KG1 (cell line): ENCODE measurements around the gene PCBP4.
A peak's percentile ranks its signal among the peaks of the same experiment; 100 is the strongest.
"Not testable (repeated sequence)": the region's sequence is repeated elsewhere in the genome, so short reads cannot be mapped to it uniquely, and the experiment has no call there.

ENCODE experiments used
- DNase-seq: peaks from one replicate; lab custom pipeline; 2025; lab: John Stamatoyannopoulos, UW

PCBP4 gene

GRCh38 chr3:51994530-51994929 is 27.3 kb upstream of the PCBP4 start:
- DNase-seq: no peak

- DNase-seq: not testable (repeated sequence)
Measured at GRCh38 chr3:51993657-51994056, 26.4 kb upstream of the PCBP4 start.

GRCh38 chr3:51992017-51992682 is 24.9 kb upstream of the PCBP4 start:
- no peak for DNase-seq

- not testable (repeated sequence) for DNase-seq
Measured at GRCh38 chr3:51990501-51990971, 23.3 kb upstream of the PCBP4 start.

DNA sequence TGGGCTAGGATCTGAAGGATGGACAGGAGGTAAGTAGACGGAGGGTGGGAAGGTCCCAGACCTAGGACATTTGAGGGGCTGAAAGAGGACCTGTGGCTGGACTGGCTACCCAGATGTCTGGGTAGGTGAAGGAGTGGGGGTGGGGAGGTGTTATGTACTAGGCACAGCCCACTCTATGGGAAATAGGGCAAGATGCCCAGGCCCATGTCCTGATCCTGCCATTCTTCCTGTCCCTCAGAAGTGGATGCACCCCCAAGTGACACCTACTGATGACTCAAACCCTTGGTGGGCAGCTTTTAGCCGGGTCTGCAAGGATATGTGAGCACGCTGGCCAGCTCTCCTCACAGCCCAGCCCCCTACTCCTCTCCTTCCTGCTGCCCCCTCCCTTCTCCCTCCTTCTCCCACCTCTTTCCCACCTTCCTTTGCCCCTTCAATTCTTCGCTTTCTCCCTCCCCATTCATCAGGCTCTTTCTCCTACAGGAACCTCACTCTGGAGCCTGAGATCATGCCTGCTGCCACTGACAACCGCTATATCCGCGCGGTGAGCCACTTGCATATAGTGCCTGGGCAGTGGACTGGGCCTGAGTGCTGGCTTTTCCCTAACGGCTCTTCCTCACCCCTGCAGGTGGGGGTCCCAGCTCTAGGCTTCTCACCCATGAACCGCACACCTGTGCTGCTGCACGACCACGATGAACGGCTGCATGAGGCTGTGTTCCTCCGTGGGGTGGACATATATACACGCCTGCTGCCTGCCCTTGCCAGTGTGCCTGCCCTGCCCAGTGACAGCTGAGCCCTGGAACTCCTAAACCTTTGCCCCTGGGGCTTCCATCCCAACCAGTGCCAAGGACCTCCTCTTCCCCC is 21.3 kb upstream of the PCBP4 start:
- DNase-seq: no peak

GRCh38 chr3:51987568-51987967 is 20.3 kb upstream of the PCBP4 start:
- no peak for DNase-seq

- no peak for DNase-seq
Measured at GRCh38 chr3:51986010-51986947, 19.0 kb upstream of the PCBP4 start.

DNA sequence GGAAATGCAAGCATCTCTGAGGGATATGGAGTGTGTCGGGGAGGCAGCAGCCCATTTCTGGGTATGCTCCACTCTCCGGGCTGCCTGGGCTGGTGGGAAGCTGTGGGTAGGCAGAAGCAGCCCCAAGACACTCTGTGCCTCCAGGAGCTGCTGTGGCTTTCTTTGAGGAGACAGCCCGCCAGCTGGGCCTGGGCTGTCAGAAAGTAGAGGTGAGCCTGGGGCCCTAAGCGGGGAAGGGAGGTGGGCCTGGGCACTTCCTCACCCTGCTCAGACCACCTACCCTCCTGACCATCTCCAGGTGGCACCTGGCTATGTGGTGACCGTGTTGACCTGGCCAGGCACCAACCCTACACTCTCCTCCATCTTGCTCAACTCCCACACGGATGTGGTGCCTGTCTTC is 17.8 kb upstream of the PCBP4 start:
- no peak for DNase-seq

DNA sequence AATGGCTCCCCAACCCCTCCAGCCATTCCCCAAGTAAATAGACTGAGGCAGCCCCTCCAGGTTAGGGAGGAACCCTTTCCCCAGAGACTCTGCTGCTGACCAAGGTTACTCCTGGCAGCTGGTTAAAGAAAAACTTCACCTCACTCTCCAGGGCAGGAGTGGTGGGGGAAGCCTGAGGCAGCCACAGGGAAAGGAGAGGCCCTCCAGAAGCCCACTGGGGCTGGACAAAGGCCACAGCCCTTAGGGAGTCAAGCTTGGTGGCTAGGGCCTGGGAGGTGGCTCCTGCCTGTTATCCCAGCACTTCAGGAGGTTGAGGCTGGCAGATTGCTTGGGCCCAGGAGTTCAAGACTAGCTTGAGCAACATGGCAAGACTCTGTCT is 17.0 kb upstream of the PCBP4 start:
- no peak for DNase-seq

- DNase-seq: no peak
Measured at GRCh38 chr3:51983578-51984268, 16.5 kb upstream of the PCBP4 start.

- DNase-seq: peak; percentile 44
Measured at GRCh38 chr3:51982838-51983577, 15.8 kb upstream of the PCBP4 start, which contains the start of gene ACY1. ACY1 (plus strand) TSS chr3:51983535; CDS start chr3:51984065, 530 bp downstream.

DNA sequence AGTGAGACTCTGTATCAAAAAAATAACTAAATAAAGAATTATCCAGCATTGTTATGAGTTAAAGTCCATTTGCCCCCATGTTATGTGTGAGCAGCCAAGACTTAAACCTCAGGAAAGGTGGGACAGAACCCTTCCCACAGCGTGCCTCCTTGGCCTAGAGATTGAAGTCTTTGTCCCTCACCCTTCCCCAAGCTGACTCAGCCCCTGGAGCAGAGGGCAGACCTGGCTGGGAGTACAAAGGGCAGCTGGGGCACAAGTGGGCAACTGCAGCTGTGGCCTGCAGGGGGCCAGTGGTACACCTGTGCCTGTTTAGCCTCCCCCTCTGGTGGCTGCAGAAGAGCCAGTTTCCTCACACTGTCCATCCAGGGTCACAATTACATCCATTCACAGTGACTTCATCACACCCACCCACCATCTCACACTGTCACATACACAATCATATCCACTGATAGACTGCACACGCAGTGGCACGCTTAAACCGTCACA is 15.1 kb upstream of the PCBP4 start:
- no peak for DNase-seq

GRCh38 chr3:51980253-51980652 is 13.0 kb upstream of the PCBP4 start:
- DNase-seq: no peak

GRCh38 chr3:51978143-51978502 is 10.9 kb upstream of the PCBP4 start:
- DNase-seq: no peak

DNA sequence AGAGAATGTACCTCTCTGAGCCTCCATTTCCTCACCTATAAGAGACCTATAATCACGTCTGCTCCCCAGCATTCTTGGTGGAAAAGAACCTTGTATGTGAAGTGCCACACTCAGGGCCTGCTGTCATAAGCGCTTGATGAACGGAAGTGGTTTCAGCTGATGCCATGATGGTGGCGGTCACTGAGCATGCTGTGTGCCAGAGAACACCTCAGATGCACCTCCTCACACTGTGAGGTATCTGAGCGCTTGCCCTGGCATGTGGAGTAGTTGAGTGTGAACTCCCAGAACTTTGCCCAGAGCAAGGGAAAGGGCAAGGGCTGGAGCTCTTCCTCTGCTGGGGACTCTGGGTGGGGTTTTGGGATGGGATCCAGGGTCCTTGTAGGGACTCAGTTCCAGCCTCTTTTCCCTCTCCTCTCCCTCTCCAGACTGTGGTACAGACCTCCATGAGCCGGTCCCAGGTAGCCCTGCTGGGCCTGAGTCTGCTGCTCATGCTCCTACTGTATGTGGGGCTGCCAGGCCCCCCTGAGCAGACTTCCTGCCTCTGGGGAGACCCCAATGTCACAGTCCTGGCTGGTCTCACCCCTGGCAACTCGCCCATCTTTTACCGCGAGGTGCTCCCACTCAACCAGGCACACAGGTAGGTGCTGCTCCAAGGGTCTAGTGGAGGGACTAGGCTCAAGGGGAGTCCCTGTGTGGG is 10.3 kb upstream of the PCBP4 start:
- DNase-seq: no peak

- no peak for DNase-seq
Measured at GRCh38 chr3:51975852-51976549, 8.7 kb upstream of the PCBP4 start.

DNA sequence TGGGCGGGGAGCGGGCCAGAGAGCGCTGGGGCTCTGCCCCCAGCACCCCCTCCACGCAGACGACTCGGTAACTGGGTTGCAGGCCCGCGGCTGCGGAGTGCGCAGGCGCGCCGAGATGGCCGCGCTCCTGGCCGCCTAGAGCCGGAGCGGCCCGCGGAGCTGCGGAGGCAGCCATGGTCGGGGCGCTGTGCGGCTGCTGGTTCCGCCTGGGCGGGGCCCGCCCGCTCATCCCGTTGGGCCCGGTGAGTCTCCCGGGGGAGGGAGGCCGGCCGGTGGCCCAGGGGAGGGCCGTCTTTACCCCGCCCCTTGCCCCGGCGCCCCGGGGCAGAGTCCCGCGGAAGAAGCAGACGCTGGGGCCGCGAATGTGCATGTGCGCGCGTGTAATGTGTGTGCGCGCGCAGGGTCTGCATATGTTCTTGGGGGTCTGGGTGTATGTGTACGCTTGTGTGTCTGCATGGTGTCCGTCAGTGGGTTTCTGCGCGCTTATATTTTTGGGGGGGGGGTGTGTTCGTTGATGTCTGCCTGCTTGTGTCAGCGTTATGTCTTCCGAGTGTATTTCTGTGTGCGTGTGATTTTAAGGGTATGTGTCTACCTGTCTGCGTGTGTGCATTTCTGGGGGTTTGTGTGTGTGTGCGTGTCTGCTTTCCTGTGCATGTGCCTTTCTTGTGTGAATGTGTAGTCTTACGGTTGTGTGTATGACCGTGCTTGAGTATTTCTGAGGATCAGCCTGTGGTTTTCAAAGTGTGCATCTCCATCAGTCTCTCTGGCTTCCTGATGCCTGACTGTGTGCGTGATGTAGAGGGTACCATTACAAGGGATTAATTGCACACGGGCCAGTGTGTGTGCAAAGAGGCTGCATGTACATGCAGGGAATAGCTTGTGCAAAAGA is 8.0 kb upstream of the PCBP4 start, which contains the start of gene ABHD14A:
Gene ABHD14A, plus strand, starts transcription at position 102 of the 889 bp plus-strand sequence. Its CDS starts 72 bp downstream, at position 174.
- DNase-seq: peak; percentile 44

- no peak for DNase-seq
Measured at GRCh38 chr3:51974277-51974962, 7.2 kb upstream of the PCBP4 start.
